Ovary (tissue), 3 donors: ENCODE results near the gene ERO1B.

ENCODE experiments used
- EP300 ChIP-seq: sonication (generic); formaldehyde crosslinking; IDR thresholded peaks from one replicate; pipeline ENCODE4 v1.6.1; 2017; ENCODE audit warnings: antibody characterized with exemption
- POLR2A ChIP-seq: fragments of 450-650 bp; IDR thresholded peaks from one replicate; pipeline ENCODE4 v1.6.1; 2017; ENCODE audit warnings: antibody characterized with exemption, mild to moderate bottlenecking, moderate library complexity
- TF ChIP-seq, protein P1 (sequence below), 3 donors: fragments of 450-650 bp in 2 of 3; fragments of 200-600 bp in 1 of 3; IDR thresholded peaks; one replicate each; pipeline versions ENCODE4 v1.5.1 to v1.8.0; 2016 to 2022; ENCODE audit warnings: antibody characterized with exemption in 3 of 3, mild to moderate bottlenecking in 1 of 3
- donor health status: DM: no; HTN: no; CAD: no.

DNA sequence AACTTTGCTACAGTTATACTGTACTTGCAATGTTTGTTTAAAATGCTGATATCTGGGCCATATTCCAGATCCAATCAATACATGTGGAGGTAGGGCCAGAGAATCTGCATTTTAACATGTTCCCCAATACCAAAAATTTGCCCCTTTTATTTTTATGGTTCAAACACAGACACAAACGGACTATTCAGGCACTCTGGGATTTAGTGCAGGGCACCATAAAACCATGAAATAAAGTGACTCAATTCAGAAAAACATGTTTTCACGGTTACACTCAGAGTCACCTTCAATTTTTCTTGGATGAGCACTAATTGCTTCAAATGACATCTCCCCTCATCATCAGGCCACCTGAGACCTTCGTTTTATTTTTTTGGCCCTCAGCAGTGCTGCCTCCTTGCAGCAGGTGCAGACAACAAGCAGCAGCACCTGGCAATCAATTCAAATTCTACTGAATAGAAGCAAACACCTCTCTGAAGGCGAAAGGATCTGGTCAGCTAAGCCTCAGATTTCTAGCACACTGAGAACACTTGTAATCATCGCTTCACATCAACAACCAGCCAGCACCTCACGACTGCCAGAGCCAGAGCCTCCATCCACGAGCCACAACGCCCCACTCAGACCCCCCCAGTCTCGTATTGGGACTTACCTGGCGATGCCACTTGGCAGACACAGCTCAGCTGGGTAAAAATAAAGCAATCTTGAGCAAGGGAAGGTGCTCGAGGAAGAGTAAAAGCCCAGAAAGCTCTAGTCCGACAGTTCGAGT is 1.1 kb downstream of the ERO1B start:
- TF ChIP-seq, protein P1, sequence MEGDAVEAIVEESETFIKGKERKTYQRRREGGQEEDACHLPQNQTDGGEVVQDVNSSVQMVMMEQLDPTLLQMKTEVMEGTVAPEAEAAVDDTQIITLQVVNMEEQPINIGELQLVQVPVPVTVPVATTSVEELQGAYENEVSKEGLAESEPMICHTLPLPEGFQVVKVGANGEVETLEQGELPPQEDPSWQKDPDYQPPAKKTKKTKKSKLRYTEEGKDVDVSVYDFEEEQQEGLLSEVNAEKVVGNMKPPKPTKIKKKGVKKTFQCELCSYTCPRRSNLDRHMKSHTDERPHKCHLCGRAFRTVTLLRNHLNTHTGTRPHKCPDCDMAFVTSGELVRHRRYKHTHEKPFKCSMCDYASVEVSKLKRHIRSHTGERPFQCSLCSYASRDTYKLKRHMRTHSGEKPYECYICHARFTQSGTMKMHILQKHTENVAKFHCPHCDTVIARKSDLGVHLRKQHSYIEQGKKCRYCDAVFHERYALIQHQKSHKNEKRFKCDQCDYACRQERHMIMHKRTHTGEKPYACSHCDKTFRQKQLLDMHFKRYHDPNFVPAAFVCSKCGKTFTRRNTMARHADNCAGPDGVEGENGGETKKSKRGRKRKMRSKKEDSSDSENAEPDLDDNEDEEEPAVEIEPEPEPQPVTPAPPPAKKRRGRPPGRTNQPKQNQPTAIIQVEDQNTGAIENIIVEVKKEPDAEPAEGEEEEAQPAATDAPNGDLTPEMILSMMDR (IDR thresholded peaks at IDR 0.05) = no peak
- TF ChIP-seq EP300 (no peak), POLR2A (no peak)
